ENCODE data around the gene BTG2.
A peak's percentile ranks its signal among the peaks of the same experiment; 100 is the strongest.

Gene BTG2

DNA sequence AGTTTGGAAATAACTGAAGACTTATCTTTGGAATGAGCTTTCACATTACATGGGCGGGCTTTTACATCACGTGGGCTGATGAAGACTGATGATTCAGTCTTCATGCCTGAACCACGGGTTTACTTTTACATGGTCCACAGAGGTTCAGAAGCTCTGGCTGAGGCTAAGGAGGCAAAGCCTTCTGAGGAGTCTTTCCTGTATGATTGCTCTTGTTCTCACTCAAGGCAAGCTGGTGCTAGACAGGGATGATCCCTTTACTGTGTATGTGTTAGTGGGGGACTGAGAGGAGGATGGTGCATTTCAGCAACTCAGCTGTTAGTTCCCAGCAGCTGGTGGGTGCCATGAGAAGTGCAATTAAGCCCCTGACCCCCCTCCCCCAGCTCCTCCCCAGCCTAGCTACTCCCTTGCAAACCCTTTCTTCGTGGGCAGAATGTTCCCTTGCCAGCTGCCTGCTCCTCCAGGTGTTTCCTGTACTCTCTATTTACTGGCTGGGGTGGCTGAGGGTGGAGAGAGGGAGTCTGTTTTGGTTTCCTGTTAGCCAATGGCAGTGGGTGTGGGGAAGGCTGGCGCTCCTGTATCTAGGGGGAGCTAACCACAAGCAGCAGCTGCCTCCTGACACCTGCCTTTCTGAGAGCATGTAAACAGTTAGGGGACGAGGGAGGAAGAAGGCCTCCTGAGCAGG lies 15.4 kb downstream of the BTG2 start:
- DNase-seq: peak in 1 of 2 donors; percentile 98

GRCh38 chr1:203321273-203322052 lies 16.1 kb downstream of the BTG2 start:
- DNase-seq: no peak

DNA sequence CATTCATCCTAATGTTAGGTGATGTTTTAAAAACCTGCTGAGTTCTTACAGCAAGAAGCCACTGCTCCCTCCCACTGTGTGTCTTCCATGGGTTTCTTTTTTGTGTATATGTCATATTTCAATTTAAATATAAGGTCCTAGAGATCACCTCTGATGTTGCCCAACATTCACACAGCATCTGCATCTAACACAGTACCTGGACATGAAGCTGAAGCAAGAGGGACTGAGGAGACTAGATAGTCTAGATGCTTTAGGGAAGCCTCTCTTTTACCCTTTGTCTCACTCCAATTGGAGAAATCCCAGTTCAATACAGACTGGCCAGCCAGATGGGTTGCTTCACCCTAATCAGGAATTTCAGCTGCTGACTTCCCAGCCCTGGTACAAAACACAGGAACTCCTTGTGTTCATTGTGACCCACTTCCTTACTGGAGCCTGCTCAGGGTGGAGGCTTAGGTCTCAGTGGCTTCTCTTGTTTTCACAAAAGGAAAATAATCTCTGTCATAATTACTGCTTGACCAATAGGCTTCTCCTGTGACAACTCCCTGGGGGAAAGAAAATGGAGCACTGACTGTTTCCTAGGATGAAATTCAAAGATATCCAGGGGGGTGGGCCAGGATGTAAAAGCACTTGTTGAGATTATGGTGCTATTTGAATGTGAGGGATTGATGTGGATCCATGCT lies 17.3 kb downstream of the BTG2 start:
- DNase-seq: no peak

- DNase-seq: no peak
These were observed 18.3 kb downstream of the BTG2 start for GRCh38 chr1:203323587-203323986.

DNA sequence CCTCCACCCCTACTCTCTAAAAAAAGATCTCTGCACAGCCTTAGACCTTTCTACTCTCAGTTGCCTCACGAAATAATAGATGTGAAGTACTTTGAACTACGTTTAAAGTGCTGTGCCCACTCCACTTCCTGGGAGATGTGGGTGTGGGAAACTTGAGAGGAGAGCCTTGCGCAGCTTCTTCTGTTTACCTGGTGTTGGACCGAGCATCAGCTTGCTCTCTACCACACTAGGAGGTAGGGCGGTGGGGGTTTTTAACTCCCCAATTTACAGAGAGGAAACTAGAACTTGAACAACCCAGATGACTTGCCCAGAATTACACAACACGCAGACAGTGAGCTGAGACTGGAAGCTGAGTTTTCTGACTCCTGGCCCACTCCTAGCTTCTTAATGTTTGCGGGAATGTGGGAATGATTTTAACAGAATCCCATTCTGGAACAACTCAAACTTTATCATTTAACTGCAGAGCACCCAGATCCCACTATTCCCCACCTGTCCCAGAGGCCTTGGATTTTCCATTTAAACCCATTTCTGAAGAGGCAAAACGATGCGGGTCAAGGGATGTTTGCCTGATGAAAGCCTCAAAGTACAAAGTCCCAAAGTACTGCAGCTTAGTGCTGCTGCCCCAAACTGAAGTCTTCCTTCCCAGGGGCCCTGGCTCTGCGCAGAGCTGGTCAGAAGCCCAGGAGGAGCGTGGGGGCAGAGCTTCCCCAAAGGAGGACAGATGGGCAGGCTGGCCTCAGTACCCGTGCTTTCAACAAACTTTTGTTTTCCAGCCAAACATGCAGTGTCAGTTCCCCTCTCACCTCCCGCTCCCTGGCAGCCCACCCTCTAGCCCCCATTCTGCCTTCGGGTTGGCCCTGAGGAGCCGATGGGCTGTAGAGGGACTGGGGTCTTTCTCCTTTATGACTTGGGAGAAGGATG lies 19.0 kb downstream of the BTG2 start:
- no peak for DNase-seq

DNA sequence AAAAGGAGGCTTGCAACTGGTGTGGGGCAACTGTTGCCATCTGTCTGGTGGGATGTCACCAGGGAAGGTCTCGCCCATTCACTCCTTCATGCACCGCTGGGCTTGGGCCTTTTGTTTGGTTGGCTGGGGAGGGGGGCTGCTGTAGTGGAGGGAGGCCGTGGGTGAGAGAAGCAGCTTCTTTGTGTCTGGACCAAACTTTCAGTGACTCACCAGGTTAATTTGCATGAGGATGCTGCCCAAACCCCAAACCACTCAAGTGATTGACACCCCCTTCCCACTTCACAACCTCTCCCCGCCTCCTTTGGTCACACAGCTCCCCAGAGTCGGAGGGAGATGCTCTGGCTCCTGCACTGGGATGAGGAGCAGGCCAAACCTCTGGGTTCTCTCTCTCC lies 19.7 kb downstream of the BTG2 start:
- peak; percentile 40 to 69 for DNase-seq

- DNase-seq: peak in 1 of 2 donors; percentile 22
These were observed 20.2 kb downstream of the BTG2 start for GRCh38 chr1:203325418-203326091.

- DNase-seq: peak; percentile 77 to 84
These were observed 21.7 kb downstream of the BTG2 start for GRCh38 chr1:203326830-203327683.

GRCh38 chr1:203327684-203328457 lies 22.6 kb downstream of the BTG2 start:
- DNase-seq: peak; percentile 73 to 77

- DNase-seq: no peak
These were observed 23.4 kb downstream of the BTG2 start for GRCh38 chr1:203328714-203329122.

GRCh38 chr1:203331224-203331623 lies 25.9 kb downstream of the BTG2 start:
- DNase-seq: no peak

DNA sequence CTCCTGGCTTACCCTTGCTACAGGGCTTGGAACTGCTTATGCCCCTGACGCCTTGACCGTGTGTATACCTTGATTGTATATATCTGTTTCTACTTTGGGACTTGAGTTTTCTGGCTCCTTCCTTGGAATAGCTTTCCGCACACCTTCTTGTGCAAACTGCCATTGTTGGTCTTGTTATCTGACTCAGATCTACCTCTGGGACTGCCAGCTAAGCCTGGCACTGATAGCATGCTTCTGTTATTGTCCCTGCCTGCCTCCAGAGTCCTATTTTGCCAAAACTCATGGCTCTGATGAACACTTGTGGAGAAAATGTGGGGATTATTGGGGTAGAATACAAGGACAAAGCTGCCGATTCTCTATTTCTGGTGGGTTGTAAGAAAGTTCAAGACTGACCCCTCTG lies 30.2 kb downstream of the BTG2 start:
- DNase-seq: no peak

DNA sequence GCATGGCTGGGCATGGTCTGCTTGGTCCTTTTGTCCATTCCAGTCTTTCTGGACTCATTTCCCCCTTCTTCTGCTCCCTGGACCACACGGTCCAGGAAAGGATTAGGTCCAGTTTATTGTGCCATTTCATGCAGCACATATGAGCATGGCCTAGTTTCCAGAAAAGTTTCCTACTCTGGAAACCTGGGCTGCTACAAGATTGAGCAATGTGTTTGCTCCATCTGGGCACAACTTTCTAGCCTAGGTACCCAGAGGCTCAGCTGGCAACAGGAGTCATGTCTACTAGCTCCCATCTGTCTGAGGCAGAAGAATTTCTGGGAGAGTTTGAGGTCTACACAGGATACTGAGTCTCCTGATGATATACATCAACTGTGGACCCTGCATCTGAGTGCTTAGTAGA lies 30.8 kb downstream of the BTG2 start:
- DNase-seq: no peak

- DNase-seq: peak; percentile 9 to 67
These were observed 33.2 kb downstream of the BTG2 start for GRCh38 chr1:203338335-203339036.

DNA sequence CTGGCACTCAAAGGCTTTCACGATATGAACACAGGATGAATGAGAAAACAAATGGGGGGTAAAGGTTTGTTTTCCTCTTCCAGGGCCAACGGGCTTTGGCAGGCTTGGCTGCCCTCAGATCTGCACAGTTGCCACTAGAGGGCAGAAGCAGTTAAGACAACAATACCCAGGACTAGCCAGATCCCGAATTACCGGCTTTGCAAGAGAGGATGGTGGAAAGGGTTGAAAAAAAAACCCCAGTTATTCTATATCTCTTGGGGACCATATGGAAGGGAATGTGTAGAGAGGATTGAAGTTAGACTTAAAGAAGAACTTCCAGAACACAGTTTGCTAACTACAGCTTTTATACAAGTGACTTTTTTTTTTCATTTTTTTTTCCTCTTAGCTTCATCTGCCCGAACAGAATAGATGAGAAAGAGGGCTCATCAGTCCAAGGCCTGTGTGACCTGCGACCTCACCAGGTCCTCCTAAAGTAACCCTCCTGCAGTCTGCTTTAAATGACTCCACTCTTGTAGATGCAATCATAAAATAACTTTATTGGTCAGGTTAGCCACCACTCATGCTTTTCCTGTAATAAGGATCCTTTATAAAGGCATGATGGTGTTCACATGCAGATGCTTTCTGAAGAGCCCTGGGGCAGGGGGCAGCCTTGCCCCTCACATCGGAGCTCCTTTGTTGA lies 34.9 kb downstream of the BTG2 start:
- peak in 1 of 2 donors; percentile 65 for DNase-seq

- DNase-seq: peak in 1 of 2 donors; percentile 8
These were observed 37.0 kb downstream of the BTG2 start for GRCh38 chr1:203342192-203342940.

DNA sequence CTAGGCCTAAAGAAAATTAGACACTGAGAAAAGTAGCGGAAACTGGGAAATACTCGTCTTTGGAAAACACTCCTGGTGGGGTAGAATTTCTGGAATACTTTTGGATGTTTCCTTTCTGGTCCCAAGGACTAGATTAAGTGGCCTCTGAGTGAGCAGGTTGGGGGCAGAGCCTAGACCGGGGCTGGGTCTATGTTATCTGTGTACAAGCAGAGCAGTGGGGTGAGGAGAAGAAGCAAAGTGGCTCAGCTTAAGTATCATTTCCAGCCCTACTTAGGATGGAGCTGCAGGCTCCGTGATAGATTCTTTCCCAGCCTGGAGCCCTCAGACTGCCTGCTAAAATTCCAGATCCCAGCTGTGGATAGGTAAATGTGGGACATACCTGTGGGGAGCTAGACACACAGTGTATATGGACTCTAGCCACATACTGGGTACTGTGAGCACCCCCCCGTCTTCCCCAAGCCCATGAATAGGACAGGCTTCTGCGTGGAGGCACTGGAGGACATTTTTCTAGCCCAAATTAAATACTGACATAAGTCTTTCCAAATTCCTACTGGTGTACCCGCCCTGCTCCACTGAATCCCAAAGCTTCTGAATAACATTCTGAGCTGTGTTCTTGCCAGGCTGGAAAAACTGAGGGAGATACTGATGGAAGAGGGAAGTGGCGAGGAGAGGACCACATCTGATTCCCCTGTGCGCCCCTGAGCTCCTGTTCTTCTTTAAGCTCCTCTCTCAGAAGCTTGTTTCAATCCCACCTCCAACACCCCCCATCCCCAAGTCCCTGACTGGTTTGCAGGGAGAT lies 38.8 kb downstream of the BTG2 start:
- DNase-seq: no peak
